Endothelial cell of umbilical vein (primary cell): ENCODE results near the gene SPRYD3.

Experiments used
- MAX ChIP-seq: IDR thresholded peaks from 2 replicates; pipeline ENCODE4 v1.6.1; 2011; ENCODE audit not compliant: insufficient read depth, insufficient read length
- POLR2A ChIP-seq: IDR thresholded peaks from 2 replicates; pipeline ENCODE4 v1.6.1; 2012; ENCODE audit warnings: low read depth, mild to moderate bottlenecking, control low read depth, low read length
- POLR2AphosphoS5 ChIP-seq: IDR thresholded peaks from 2 replicates; pipeline ENCODE4 v1.6.1; 2012; ENCODE audit warnings: low read depth, mild to moderate bottlenecking, control low read depth, low read length, moderate library complexity; ENCODE audit not compliant: insufficient read depth
- TF ChIP-seq, protein P1 (sequence below), 2 donors: IDR thresholded peaks; 1 replicate in 1 of 2; 2 replicates in 1 of 2; pipeline ENCODE4 v1.5.1; 2011; ENCODE audit warnings: low read length in 2 of 2, mild to moderate bottlenecking in 2 of 2, moderate library complexity in 2 of 2, control low read depth in 1 of 2, inconsistent platforms in 1 of 2, low read depth in 1 of 2; ENCODE audit not compliant: insufficient read depth in 1 of 2; ENCODE audit errors: extremely low read depth in 1 of 2

DNA sequence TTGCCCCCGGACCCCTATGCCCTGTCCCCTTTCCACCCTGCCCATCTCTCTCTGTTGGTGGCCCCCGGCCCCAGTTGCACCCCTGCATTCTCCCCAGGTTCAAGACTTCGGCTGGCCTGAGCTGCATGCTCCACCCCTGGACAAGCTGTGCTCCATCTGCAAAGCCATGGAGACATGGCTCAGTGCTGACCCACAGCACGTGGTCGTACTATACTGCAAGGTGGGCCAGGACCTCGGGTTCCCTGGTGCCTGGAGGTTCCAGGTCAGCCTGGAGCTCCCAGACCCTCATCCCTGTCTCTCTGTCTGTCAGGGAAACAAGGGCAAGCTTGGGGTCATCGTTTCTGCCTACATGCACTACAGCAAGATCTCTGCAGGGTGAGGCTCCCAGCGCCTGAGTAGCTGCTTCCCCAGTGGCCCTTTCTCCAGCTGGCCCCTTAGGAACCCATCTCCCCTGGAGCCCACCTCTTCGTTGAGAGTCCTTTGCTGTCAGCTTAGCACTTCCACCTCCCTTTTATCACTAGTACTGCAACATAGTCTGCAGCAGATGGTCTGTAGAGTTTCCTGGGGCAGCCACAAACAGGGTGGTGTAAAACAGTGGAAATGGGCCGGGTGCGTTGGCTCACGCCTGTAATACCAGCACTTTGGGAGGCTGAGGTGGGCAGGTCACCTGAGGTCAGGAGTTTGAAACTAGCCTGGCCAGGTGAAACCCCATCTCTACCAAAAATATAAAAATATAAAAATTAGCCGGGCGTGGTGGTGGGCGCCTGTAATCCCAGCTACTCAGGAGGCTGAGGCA is 23.5 kb downstream of the SPRYD3 start:
- TF ChIP-seq, protein P1, sequence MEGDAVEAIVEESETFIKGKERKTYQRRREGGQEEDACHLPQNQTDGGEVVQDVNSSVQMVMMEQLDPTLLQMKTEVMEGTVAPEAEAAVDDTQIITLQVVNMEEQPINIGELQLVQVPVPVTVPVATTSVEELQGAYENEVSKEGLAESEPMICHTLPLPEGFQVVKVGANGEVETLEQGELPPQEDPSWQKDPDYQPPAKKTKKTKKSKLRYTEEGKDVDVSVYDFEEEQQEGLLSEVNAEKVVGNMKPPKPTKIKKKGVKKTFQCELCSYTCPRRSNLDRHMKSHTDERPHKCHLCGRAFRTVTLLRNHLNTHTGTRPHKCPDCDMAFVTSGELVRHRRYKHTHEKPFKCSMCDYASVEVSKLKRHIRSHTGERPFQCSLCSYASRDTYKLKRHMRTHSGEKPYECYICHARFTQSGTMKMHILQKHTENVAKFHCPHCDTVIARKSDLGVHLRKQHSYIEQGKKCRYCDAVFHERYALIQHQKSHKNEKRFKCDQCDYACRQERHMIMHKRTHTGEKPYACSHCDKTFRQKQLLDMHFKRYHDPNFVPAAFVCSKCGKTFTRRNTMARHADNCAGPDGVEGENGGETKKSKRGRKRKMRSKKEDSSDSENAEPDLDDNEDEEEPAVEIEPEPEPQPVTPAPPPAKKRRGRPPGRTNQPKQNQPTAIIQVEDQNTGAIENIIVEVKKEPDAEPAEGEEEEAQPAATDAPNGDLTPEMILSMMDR (IDR thresholded peaks at IDR 0.05; ENCODE audit: extremely low read depth in 1 of 2, insufficient read depth in 1 of 2, low read depth in 1 of 2, low read length in 2 of 2): no peak
- TF ChIP-seq MAX (no peak), POLR2AphosphoS5 (no peak), POLR2A (no peak)
